IPS-18c (cell line): ENCODE results near the gene GJB3.

Experiments
- H3K4me3 ChIP-seq: 2 replicates; pipeline ENCODE4 v1.7.0; 2013; ENCODE audit warnings: low read depth, mild to moderate bottlenecking, low read length, moderate library complexity; ENCODE audit not compliant: insufficient read depth
- H3K9me3 ChIP-seq: one replicate; pipeline ENCODE4 v1.6.1; 2013; ENCODE audit warnings: mild to moderate bottlenecking, low read length, moderate library complexity; ENCODE audit not compliant: control insufficient read depth, insufficient read depth

Gene GJB3

DNA sequence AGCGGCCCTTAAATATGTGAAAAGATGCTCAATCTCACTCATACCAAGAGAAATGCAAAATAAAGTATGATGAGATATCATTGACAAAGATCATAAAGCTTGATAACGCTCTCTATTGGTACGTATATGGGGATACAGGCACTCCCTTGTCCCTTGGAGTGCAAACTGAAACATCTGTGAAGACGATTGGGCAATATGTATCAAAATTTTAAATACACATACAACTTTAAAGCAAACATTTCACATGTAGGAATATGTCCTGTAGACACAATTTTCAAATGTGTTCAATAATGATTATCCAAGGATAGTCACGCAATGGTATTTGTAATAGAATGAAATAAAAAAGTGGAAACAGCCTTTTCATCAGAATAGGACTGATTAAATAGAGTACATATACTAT, 2.0 kb upstream of the GJB3 start:
- Histone ChIP-seq H3K4me3 (no peak overlapping the region), H3K9me3 (no peaks in the 10 kb centered on the region)

DNA sequence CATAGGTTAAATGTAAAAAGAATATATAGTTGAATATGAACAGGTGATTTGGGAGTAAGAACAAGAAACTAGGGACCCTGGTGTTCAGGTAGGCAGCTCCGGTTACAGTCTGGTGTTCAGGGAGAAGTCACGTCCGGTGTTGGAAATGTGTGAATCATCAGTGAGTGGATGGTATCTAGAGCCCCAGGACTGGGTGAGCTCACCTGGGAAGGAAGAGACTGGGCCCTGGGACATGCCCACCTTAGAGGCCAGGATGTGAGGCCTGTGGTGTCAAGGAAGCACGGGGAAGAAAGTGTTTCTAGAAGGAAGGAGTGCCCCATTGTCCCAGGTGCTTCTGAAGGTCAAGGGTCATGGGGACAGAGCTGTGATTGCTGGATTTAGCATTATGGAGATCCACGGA, 1.5 kb upstream of the GJB3 start:
- Histone ChIP-seq H3K4me3 (no peak overlapping the region), H3K9me3 (no peaks in the 10 kb centered on the region)

DNA sequence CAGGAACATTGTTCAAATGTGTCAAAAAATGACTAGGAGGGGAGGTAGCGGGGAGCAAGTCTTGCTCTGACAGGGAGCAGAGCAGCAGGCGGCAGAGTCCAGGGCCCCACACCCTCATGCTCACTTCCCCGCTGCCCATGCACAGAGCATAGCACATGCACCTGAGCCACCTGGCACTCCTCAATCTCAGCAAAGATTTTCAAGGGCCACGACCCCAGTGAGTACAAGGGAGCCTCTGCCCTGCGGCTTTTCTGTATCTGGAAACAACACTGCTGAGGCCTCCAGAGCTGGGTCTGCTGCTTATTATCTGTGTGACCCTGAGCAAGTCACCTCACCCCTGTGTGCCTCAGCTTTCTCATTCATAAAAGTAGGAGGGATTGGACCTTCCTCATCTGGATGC, 1.1 kb upstream of the GJB3 start:
- H3K4me3 ChIP-seq = no peak overlapping the region
- H3K9me3 ChIP-seq = no peaks in the 10 kb centered on the region

DNA sequence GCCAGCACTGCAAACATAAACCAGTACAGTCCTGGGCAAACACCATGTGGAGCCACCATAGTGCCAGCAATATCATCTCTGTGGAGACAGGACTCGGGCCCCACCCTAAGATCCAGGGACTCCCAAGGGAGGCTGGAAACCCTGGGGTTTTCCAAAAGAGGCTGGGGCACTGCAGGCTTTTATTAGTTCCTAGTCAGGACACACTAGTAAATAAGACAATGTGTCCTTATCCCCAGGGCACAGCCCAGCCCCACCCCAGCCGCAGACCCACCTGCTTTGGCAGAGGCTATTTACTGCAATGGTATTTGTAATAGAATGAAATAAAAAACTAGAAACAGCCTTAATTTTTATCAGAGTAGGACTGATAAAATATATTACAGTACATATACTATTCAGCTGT, 486 bp upstream of the GJB3 start:
- Histone ChIP-seq H3K4me3 (no peak overlapping the region), H3K9me3 (no peaks in the 10 kb centered on the region)

DNA sequence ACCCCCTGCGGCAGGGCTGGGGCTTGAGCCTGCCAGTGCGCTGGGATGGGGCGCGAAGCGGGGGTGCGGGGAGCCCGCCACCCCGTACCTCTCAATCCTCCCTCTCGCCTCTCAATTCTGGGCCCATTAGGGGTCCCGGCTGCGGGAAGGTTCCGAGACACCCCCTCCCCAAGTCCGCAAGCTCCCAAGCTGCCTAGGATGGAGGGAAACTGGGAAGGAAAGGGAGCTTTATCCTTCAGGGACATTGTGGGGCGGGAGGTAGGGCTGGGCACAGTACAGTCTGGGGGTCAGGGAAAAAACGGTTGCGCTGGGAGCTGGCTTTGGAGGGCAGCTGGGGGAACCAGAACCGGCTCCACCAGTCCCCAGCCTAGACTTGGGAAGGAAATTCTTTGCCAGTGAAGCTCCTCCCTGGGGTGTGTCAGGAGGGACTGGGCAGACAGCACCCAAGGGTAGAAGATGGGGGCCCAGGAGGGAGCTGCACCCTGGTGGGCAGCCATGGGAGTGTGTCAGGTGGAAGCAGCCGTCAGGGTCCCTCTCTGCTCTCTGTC, 904 bp downstream of the GJB3 start:
- H3K4me3 ChIP-seq = peak overlapping the region; percentile 63
- no peaks in the 10 kb centered on the region for H3K9me3 ChIP-seq

- no peak overlapping the region for H3K4me3 ChIP-seq
- H3K9me3 ChIP-seq = no peaks in the 10 kb centered on the region
Observed at GRCh38 chr1:34784751-34785221, 3.8 kb downstream of the GJB3 start.

DNA sequence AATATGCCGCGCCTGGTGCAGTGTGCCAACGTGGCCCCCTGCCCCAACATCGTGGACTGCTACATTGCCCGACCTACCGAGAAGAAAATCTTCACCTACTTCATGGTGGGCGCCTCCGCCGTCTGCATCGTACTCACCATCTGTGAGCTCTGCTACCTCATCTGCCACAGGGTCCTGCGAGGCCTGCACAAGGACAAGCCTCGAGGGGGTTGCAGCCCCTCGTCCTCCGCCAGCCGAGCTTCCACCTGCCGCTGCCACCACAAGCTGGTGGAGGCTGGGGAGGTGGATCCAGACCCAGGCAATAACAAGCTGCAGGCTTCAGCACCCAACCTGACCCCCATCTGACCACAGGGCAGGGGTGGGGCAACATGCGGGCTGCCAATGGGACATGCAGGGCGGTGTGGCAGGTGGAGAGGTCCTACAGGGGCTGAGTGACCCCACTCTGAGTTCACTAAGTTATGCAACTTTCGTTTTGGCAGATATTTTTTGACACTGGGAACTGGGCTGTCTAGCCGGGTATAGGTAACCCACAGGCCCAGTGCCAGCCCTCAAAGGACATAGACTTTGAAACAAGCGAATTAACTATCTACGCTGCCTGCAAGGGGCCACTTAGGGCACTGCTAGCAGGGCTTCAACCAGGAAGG, 4.3 kb downstream of the GJB3 start:
- Histone ChIP-seq H3K9me3 (no peaks in the 10 kb centered on the region), H3K4me3 (no peak overlapping the region)

- no peaks in the 10 kb centered on the region for H3K9me3 ChIP-seq
- H3K4me3 ChIP-seq = no peak overlapping the region
Observed at GRCh38 chr1:34785875-34786470, 5.0 kb downstream of the GJB3 start.

DNA sequence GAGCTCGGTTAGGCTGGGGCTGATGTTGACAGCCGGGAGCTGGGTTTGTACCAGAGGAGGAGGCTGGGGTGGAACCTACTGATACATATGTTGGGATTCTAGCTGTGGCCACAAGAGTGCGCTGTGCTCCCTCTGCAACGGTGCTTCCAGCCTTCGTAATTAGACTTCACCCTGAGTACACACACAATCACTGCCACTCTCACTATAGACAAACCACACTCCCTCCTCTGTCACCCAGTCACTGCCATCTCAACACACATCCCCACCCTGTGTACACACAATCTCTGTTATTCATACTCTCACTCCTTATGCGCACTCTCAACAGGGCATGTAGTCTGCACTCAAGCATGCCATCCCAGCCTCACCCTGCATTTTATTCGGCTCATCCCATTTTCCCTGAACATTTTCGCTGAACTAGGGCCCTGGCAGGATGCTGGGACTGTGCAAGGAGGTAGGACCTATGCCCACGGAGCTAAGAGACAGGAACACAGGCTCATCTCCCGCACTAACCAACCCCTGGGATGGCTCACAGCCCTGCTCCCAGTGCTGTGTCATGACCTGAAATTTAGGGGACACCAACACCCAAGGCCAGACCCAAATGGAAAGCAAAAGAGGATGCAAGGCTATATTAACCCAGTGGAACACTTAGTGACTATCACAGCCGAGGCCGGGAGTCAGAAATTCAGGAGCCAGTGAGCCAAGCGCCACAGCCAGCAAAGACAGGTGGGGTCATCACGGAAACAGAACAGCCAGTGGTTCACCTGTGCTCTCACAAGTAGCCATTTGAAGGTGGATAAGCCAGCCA, 5.7 kb downstream of the GJB3 start:
- no peaks in the 10 kb centered on the region for H3K9me3 ChIP-seq

GRCh38 chr1:34787461-34788420, 6.7 kb downstream of the GJB3 start:
- H3K4me3 ChIP-seq = no peak overlapping the region
- H3K9me3 ChIP-seq = no peaks in the 10 kb centered on the region

More for the DNA sequence above, 5.7 kb downstream of the GJB3 start:
- H3K4me3 ChIP-seq = no peak overlapping the region

DNA sequence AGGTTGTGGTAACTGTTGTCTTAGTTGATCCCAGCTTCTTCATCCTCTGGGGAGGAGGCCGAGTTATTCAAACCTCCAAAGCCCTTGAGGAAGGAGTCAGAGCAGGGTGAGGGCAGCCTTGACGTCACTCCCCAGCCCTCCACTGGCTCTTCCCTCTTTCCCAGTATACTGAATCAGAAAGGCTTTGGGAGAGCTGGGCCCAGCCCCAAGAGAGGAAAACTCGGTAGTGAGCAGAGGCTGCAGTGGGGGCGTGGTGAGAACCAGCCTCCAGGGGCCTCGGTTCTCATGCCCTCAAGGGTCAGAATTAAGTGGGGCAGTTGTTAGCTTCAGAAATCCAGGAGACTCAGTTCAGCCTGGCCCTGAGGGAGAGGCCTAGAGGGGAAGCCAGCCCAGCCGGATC, 10.0 kb downstream of the GJB3 start:
- Histone ChIP-seq H3K9me3 (no peaks in the 10 kb centered on the region), H3K4me3 (no peak overlapping the region)

GRCh38 chr1:34792424-34792823, 11.4 kb downstream of the GJB3 start:
- H3K9me3 ChIP-seq = no peaks in the 10 kb centered on the region

DNA sequence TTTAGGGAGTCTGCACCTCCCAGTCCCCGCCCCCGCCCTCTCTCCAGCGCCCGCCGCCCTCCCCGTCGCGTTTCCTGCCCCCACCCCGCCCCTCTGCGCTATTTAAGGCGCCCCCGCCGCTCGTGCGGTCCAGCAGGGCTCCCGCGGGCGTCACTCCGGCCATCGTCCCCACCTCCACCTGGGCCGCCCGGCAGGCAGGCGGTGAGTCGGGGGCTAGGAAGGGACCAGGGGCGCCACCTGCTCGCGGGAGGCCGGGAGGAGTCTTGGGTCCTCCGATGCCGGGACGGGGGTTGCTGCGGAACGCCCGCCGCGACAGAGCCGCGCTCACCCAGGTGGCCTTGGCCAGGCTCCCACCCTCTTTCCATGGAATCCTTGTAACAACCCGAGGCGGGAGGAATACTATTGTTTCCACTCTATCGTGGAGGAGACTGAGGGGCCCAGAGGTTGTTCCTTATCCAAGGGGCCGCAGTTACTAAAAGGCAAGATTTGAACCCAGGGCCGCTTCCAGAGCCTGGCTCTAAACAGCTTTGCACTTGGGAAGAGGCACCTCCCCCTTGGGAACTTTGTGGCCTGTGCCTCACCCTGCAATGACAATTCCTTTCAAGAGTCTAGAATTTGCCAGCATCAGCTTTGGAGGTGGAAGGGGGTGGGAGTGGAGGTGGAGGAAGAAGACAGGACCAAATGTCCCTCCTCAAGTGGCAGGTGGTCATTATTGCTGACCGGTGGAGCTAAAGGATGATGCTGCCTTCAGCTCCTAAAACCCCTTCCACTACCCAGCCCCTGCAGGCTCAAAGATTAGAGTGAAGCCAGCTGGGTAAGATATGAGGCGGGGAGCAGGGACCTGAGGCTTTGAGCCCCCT, 12.1 kb downstream of the GJB3 start, which contains the start of gene GJA4:
GJA4 (plus strand) TSS at position 132 of the 860 bp plus-strand sequence. CDS start 1,215 bp downstream, outside the sequence.
- peak within 1 kb of the TSS; percentile 41 for H3K4me3 ChIP-seq

More at GRCh38 chr1:34792424-34792823, 11.4 kb downstream of the GJB3 start:
- H3K4me3 ChIP-seq = peak overlapping the region; percentile 28

DNA sequence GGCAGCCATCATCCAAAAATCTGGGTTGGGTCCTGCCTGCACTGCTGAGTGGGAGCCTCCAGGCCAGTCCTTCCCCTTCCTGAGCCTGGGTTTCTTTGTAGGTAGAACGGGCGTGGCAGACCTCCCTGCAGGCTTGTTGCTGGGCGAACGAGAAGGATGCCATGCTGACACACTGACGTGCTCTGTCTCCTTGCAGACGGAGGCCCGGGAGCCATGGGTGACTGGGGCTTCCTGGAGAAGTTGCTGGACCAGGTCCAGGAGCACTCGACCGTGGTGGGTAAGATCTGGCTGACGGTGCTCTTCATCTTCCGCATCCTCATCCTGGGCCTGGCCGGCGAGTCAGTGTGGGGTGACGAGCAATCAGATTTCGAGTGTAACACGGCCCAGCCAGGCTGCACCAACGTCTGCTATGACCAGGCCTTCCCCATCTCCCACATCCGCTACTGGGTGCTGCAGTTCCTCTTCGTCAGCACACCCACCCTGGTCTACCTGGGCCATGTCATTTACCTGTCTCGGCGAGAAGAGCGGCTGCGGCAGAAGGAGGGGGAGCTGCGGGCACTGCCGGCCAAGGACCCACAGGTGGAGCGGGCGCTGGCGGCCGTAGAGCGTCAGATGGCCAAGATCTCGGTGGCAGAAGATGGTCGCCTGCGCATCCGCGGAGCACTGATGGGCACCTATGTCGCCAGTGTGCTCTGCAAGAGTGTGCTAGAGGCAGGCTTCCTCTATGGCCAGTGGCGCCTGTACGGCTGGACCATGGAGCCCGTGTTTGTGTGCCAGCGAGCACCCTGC, 13.2 kb downstream of the GJB3 start:
- Histone ChIP-seq H3K9me3 (no peaks in the 10 kb centered on the region), H3K4me3 (no peak overlapping the region)

More for the DNA sequence above, 12.1 kb downstream of the GJB3 start, which contains the start of gene GJA4:
- H3K9me3 ChIP-seq = no peaks in the 10 kb centered on the region

- Histone ChIP-seq H3K4me3 (no peak overlapping the region), H3K9me3 (no peaks in the 10 kb centered on the region)
Observed at GRCh38 chr1:34794790-34795180, 13.8 kb downstream of the GJB3 start.
